HG02884 (cell line): ENCODE measurements around the gene MOG.
"Not testable (repeated sequence)": the region's sequence is repeated elsewhere in the genome, so short reads cannot be mapped to it uniquely, and the experiment has no call there.

ENCODE experiments used
- ATAC-seq: cut with Tn5 transposase; IDR thresholded peaks from one replicate; pipeline ENCODE4 v1.9.1; 2021; ENCODE audit warnings: mild to moderate bottlenecking, moderate library complexity; ENCODE audit not compliant: unreplicated experiment

MOG gene

DNA sequence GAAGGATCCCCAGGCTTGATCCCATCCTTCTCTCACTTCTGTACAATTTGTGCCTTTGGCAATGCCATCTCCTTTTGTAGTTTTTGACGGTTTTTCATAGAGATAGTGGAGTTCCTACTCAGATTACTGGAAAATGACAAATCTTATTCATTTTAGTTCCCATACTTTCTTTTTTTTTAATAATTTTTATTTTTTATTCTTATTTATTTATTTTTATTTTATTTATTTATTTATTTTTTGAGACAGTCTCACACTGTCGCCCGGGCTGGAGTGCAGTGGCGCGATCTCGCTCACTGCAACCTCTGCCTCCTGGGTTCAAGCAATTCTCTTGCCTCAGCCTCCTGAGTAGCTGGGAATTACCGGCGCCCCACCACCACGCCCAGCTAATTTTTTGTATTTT, 19.6 kb upstream of the MOG start:
- ATAC-seq = no peak

DNA sequence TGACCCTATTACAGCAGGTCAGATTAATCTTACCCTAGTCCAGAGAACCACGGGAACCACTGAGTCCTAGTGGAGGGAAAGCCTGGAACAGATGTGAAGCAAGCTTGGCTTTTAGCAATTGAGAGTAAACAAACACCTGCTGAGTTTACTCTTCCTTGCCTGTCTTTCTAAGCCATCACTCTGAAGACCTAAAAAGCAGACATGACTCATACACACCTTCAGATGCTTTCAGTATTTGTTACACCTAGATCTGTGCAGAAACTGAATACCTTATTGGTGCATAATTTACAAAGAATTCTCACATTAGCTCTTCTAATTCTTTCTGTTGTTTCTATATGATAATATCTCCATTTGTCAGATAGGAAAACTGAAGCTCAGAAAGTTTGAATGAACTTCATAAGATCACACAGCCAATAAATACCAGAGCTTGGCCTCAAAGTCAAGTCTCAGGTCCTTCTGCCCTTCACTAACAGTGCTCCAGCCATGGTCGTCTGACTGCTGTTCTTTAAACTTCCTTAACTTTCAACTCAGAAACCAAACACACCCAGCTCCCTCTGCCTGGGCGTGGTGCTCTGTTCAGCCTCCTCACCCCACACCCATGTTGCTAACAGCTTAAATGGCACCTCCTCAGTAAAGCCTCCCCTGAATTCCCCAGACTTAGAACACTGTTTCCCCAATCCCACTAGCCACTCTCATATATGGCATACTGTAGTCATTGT, 15.3 kb upstream of the MOG start:
- ATAC-seq = no peak

DNA sequence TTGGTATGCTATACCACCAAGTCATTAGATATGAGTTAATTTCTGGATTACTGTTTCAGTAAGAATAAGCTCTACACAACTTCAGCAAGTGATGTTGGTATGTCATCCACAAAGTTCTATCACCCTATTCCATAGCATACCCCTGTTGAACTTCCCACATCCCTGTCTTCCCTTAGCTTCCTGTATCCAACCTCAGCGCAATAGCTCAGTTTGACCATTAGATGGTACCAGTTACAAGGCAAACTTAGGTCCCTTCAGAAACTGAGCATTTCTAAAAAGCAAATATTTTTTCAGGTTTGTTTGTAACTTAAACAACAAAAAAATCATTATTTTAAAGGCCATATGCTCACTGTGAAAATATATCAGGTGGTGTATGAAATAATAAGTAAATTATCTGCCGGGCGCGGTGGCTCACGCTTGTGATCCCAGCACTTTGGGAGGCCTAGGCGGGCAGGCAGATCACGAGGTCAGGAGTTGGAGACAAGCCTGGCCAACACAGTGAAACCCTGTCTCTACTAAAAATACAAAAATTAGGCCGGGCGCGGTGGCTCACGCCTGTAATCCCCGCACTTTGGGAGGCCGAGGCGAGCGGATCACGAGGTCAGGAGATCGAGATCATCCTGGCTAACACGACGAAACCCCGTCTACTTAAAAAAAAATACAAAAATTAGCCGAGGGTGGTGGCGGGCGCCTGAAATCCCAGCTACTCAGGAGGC, 8.8 kb upstream of the MOG start:
- no peak for ATAC-seq

DNA sequence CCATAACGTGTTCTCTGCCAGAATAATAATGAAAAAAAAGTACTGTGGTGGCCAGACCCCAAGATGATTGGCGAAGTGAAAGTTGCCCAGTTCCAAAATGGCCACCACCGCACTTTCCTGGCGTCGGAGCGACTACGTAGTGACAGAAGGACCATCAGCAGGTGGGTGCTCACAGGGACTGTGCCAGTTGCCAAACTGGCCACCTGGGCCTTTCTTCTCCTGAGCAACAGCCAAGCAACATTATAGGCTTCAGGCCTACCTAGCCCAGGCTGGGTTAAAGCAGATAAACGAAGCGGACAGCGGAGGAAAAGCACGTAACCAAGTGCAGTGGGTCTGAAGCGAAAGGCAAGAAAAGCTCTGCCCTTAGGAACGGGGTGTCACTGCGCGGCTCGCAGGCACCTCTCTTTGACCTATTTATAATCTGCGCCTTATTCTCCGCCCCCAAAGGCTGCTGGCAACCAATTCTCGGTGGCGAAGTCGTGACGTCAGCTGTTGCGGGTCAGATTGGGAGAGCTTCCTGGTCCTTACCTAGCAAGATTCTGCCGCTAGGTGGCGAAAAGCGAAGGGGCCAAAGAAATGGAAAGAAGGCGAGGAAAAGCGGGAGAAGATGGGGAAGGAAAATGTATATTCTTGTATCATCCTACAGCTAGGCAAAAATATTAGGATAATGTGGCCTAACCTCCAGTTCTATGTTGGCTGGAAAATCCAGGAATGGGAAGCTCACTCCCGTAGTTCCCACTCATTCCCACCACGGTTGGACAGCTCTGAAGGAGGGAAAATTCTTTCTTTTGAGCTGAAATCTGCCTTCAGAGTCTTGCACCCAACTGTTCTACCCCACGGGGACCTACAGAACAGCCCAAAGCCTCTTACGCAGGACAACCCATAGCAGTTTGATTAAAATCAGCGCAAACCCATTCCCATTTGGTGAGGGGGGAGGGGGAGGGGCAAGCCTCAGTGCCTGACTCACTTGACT, 6.9 kb upstream of the MOG start:
- ATAC-seq = peak; percentile 95

DNA sequence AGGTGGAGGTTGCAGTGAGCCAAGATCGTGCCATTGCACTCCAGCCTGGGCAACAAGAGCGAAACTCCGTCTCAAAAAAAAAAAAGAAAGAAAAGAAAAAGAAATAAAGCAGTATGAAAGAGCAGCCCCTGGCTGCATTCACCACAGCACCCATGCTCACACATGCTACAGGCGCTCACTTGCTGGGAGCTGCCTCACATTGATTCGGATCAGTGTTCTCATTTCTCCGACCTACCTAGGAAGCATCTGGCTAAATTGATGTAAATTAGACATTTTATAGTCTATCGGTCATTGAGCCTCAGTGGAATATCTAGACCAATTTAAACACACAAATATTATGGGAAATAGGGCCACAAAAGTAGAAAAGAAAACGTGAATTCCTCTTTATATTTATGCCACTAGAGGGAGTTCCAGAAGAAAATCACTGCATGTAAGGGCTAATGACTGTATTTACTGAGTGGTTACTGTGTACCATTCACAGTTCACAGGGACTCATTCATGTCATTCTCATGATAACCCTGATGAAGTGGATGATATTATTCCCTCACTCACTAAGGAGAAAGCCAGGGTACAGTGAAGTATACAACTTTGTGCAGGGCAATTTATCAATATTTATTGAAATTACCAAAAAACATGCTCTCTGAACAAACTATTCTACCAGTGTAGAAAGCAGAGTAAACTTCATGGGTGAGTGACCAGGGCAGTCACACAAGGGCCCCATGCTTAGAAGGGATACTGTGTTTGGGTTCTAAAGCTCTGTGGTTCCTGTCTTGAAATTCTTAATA, 5.3 kb upstream of the MOG start:
- ATAC-seq = no peak

DNA sequence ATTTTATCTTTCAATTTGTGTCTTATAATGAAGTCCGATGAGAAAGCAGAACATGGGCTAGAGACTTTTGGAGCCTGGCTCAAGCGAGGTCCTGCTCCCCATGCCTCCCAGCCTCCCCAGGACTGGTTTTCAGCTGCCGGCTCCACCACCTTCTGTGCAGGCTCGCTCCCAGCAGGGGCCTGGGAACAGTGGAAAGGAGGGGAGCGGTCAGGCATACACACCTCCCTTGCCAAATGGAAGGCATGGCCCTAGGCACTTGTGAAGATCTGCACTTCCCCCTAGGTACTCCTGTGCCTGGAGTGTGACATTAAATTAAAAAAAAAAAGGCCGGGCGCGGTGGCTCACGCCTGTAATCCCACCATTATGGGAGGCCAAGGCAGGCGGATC, 4.7 kb upstream of the MOG start:
- no peak for ATAC-seq

DNA sequence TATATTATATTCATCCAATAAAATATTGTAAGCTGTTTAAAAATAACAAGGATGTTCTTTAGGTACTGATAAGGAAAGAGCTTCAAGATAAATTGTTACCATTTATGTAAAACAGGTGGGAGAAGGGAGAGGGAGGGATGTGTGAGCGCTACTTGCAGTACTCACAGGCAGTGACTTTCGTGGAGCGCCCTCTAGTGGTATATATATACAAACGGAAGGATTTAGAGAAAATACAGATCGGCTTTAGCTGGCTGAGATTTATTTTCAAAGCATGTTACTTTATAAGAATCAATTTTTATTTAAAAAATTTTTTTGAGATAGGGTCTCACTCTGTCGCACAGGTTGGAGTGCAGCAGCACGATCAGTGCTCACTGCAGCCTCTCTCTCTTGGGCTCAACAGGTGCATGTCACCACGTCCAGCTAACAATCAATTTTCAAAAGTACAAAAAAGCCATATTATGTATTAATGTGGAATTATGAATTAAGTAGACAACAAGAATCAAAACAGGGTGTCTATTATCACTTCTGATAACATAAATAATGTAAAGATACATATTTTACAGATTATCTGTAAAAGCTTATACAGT, 3.3 kb upstream of the MOG start:
- ATAC-seq = no peak

DNA sequence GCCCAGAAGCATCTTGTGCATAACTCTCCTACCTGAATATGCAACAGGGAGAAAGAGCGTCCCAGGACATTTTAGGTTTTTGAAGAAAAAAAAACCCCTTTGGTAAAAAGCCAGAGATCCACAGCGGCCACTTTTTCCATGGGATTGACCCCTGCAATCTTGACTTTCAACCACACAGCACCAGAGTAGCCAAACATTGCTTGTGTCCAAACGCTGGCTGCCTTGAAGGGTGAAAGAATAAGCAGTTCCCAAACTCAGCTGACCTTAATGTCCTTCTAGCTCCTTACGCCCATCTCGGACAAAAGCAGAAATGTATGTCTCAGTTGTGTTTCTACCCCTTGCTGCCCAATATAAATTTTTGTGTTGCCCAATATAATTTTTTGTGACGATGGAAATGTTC, 1.2 kb upstream of the MOG start:
- no peak for ATAC-seq

DNA sequence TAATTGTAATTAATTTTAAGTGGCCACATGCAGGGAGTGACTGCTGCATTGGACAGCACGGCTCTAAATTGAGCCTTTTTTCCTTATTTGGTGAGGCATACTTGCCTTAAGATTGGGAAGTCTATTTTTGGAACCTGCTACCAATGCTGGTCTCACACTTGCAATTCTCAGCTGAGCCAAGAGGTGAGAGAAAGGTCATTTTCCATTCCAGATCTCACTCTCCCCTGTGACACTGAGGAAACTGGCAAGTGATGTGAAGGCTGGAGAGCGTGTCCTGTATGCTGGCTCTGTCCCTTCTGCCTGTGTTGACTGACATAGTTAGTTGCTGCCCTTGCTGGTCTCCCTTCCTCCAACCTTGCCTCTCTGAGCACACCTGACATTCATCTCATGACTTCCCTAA, 735 bp upstream of the MOG start:
- no peak for ATAC-seq

DNA sequence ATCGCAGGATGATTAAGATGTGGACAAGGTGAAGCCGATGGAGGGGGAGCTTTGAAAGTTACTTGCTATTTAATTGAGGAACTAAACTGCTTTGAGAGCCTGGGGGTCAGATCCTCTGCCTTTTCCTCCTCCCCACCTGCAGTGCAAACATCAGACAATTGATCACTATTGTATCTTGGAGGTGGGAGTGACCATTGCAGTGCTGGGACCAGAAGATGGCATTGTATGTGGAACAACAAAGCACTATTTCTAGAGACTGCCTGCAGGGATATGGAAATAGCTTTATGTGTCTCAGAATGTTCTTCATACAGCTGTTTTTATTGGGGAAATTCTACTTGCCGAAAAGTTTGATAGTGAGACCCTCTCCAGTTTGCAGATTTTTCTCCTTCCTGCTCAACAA, 4.2 kb downstream of the MOG start:
- ATAC-seq = no peak

DNA sequence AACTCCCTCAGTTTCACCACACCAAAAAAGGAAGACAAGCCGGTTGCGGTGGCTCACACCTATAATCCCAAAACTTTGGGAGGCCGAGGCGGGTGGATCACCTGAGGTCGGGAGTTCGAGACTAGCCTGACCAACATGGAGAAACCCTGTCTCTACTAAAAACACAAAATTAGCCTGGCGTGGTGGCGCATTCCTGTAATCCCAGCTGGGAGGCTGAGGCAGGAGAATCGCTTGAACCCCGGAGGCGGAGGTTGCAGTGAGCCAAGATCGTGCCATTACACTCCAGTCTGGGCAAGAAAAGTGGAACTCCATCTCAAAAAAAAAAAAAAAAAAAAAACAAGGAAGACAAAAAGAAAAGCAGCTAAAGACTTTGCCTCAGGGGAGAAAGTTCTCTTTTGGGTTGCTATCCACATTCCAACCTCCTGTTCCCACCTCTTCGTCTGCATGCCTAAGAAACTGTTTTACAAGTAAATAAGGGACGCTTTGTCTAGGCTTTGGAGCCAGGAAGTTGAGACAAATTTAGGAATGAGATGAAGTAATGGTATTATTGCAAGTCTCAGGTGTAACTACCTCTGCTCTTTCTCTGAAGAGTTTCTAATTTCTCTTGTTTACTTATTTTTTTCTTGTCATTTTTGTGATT, 4.7 kb downstream of the MOG start:
- not testable (repeated sequence) for ATAC-seq

DNA sequence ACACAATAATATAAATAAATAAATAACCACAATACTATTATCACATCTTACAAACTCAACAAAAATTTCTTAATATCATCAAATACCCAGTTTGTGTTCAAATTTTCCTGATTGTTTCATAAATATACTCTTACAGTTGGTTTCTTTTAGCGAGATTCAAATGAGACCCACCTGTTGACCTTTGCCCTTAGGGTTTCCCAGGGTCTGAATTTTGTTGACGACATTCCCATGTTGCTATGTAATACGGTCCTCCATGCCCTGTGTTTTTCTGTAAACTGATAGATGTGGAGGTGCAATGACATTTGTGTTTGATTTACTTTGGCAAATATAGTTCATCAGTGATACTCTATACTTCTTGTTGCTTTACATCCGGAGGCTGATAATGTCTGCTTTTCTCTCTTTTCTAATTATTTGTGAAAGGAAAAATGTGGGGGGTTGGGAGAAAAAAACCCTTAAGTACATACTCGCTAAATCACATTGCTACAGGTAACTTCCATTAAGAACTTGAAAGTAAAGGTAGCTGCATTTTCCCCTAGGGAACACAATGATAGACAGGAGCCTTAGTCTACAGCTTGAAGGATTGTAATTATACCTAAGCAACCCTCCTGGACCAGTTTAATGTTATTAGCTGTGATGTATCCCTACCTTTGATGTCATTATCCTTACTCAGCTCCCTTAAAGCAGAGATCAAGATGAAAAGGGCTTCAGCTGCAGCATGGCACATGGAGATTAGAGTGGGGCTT, 6.6 kb downstream of the MOG start:
- no peak for ATAC-seq

DNA sequence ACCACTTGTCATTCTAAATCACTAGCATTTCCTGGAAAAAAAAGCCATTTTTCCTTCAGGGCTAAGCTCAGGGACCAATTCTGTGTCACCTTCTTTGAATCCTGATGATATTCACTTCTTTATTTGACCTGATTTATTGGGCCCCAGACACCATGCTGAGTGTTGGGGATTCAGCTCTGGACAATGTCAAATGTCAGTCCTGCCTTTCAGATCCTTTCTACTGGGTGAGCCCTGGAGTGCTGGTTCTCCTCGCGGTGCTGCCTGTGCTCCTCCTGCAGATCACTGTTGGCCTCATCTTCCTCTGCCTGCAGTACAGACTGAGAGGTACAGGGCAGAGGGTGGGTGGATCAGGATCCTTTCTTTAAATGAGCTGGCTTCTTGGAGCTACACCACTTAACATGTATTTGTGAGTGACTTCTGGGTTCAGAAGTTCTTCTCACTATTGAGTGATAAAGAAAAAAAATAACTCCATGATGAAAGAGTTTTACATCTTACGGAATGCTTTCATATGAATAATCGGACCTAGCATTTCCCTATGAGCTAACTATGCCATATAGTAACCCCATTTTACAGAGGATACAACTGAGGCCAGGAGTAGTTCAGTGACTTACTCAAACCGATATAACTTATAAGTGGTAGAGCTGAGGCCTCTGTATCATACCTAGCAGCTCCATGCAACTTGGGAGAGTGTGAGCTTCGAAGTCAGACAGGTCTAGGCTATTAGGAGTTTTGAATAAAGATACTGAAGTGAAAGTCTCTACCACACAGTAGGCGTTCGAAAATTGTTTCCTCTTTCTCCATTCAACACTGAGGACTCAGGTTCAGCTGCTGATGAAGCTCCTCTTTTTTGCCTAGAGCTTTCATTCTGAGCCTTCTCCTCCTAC, 9.3 kb downstream of the MOG start:
- ATAC-seq = no peak

DNA sequence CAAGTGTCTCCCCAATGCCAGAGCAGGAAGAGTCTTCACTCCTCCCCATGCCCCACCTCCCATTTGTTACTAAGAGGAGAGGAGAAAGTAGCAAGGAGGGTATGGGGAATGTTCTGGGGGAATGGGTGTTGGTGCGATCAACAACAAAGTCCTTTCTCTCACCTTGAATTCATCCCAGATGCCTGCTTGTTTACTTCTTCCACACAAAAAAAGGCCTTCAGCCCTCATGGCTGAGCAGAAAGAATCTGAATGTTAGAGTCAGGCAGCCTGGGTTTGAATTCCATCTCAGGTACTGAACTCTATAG, 9.9 kb downstream of the MOG start:
- ATAC-seq = no peak

DNA sequence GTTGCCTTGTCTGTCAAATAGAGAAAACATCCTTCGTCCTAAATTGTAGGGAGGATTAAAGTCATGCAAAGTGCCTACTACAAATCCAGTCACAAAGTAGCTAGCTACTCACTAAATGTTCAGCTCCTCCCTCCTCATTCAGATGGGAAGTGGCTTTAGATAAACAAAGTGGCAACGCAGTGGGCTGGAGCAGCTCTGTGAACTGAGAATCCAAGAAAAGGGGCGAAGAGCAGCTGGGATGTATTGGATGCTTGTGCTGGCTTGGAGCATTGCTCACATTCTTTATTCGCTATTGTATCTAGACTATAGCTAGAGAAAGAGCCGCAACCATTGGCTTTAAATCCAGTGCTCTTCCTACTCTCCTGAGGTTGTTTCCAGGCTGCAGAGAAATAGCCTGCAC, 10.3 kb downstream of the MOG start:
- no peak for ATAC-seq

DNA sequence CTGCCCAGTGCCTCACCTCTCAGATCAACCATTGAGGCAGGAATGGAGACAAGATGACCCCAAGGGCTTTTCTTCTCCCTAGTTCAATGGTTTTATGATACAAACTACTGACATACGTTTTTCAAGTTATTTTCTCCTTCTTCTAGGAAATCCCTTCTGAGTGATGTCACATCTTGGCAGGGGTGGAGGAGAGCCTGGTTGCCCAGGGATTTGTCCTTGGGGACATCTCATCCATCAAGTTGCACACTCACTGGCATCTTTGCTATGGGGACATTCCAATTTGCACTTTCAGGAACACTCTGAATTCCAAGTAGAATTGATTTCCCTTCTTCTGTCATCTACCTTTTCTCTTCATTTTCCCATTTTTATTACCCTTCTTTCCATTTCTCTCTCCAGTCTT, 14.1 kb downstream of the MOG start:
- ATAC-seq = no peak

DNA sequence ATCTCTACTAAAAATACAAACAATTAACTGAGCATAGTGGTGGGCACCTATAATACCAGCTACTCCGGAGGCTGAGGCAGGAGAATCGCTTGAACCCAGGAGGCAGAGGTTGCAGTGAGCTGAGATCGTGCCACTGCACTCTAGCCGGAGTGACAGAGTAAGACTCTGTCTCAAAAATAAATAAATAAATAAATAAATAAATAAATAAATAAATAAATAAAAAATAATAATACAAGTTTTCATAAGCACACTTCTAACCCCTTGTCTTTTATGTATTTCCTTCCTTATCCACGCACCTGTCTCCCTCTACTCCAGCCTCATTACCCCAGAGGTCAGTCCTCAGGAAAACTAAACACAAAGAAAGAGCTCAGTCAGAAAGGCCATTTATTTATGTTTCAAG, 15.2 kb downstream of the MOG start:
- not testable (repeated sequence) for ATAC-seq

DNA sequence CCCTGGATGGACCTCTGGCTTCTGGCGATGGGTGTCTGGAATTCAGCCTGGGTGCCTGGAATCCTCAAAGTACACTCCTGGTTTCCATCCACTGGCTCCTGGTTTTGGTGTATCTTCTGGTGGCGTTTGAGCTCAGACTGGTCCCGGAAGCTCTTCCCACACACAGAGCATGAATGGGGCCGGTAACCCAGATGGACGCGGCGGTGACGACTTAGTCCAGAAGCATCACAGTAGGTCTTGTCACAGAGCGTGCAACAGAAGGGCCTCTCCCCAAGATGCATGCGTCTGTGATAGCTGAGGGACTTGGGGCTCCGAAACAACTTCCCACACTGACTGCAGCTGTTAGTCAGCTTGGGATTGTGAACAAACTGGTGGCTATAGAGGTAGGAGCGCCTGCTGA, 16.3 kb downstream of the MOG start:
- ATAC-seq = no peak

DNA sequence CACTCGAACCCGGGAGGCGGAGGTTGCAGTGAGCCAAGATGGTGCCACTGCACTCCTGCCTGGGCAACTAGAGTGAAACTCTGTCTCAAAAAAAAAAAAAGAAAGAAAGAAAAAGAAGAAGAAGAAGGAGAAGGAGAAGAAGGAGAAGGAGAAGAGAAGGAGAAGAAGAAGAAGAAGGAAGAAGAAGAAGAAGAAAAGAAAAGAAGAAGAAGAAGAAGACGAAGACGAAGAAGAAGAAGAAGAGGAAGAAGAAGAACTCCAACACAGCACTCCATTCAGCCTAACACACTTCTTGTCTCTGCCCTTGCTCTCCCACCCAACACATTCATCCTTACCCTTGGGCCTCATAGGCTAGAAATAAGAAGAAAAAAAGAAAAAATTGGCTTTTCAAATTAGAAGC, 17.1 kb downstream of the MOG start:
- no peak for ATAC-seq
